Kidney (tissue), 14 donors: Measurements from ENCODE around the gene MPL. TPM values are rescaled to one million over a fixed set of nuclear protein-coding genes. Genes with fewer than 3 reads are reported as not detected.

Experiments used
- DNase-seq, 5 donors: peaks; one replicate each; pipeline ENCODE4 v3.0.0-alpha.2; 2013 to 2020
- FAIRE-seq: peaks from 2 replicates; lab custom pipeline; 2012; peaks lifted over from hg19 to GRCh38; lab: Jason Lieb, UNC
- H3K27ac ChIP-seq, 2 donors: one replicate each; pipeline ENCODE4 v1.7.0; 2013; ENCODE audit warnings: low read depth in 2 of 2, low read length in 2 of 2, inconsistent platforms in 1 of 2
- H3K27me3 ChIP-seq: one replicate; pipeline ENCODE4 v1.7.1; 2013; ENCODE audit warnings: low read length, inconsistent platforms; ENCODE audit not compliant: control insufficient read depth, insufficient read depth
- H3K36me3 ChIP-seq, 3 donors: one replicate each; pipeline versions ENCODE4 v1.7.0 to v1.7.1; 2013; ENCODE audit warnings: low read length in 3 of 3, control low read depth in 1 of 3, inconsistent platforms in 1 of 3; ENCODE audit not compliant: insufficient read depth in 3 of 3, control insufficient read depth in 2 of 3
- H3K4me1 ChIP-seq, 3 donors: one replicate each; pipeline versions ENCODE4 v1.7.0 to v1.7.1; 2013; ENCODE audit warnings: low read length in 3 of 3, inconsistent platforms in 1 of 3, low read depth in 1 of 3; ENCODE audit not compliant: control insufficient read depth in 2 of 3, insufficient read depth in 2 of 3
- H3K4me3 ChIP-seq, 3 donors: one replicate each; pipeline versions ENCODE4 v1.7.0 to v1.8.1; 2013; ENCODE audit warnings: low read length in 3 of 3, control low read depth in 1 of 3, inconsistent platforms in 1 of 3
- H3K9ac ChIP-seq, 3 donors: one replicate each; pipeline versions ENCODE4 v1.7.0 to v1.7.1; 2013; ENCODE audit warnings: low read length in 3 of 3, control low read depth in 1 of 3, inconsistent platforms in 1 of 3
- H3K9me3 ChIP-seq, 3 donors: one replicate each; pipeline versions ENCODE4 v1.7.0 to v1.7.1; 2013; ENCODE audit warnings: low read length in 3 of 3, control low read depth in 1 of 3, inconsistent platforms in 1 of 3; ENCODE audit not compliant: control insufficient read depth in 2 of 3, insufficient read depth in 1 of 3
- CTCF ChIP-seq: IDR thresholded peaks from 3 replicates; pipeline ENCODE4 v1.5.1; 2012; ENCODE audit warnings: mild to moderate bottlenecking, moderate library complexity, borderline replicate concordance; ENCODE audit not compliant: insufficient read depth; ENCODE audit errors: extremely low read depth
- intact Hi-C: fragments of 100-400 bp; cut with DNase I; formaldehyde crosslinking; loops from one replicate; pipeline ENCODE4 v1.11.1; 2022
- polyA plus RNA-seq: library from polyadenylated mRNA; stranded (reverse); fragments of 350-450 nt; fragmentation: Illumina TruSeq; extraction: RNeasy Lipid Tissue Mini Kit (QIAGEN cat#74804); gene quantifications from one replicate; pipeline ENCODE4 v1.2.3, GENCODE V29; 2014; ENCODE audit warnings: low read depth, low replicate concordance; ENCODE audit not compliant: insufficient read depth
- total RNA-seq: library from RNA; stranded (reverse); fragmentation: NEBNext Ultra II Directional; extraction: Animal tissue kit (Norgen Biotek cat#: 25700); gene quantifications from one replicate; pipeline ENCODE4 v1.2.1, GENCODE V29; 2021
- donor health status: control.
- donor health status: control.
- donor health status: control.
- donor health status: control.
- donor health status: control.
- donor health status: DM: yes; HTN: yes; CAD: no.
- donor health status: Normal renal cell carcinoma (clear cell type).

The MPL gene
- total and polyA plus RNA-seq, 2 donors from 2014 or later = 0.25 TPM; not detected in 1

DNA sequence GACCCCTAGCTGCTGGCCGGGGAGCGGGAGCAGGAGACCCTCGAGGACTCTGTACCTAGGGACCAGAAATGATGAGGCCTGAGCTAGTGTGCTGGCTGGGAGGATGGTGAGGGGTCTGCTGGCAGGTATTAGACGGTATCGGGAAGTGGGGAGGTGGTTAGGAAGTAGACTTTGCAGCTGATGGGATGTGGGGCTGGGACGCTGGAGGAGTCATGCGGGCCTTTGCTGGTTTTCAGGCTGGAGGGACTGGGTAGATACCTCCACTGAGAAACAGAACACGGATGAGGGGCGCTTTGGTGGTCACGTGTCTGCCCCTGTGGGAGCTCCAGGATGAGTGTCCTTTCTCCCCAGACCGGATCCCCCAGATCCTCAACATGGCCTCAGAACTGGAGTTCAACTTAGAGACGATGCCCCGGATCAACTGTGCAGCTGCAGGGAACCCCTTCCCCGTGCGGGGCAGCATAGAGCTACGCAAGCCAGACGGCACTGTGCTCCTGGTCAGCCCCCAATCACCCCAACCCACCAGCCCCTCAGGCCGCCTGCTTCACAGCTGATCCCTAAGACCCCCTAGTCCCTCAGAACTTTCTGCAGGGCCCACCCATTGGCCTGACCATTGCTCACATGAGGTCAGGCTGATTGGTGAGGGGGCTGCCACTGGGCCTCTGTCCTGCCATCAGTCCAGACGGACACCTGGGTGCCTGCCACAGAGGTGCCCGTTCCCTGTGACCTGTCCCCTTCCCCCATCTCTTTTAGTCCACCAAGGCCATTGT is 28.8 kb upstream of the MPL start:
- no peak for FAIRE-seq
- no peak for TF ChIP-seq CTCF
- H3K27ac ChIP-seq = no peak overlapping the region
- no peak overlapping the region for H3K9ac ChIP-seq
- H3K36me3 ChIP-seq = peaks cover 0 to 3% (median 0%) of the 10 kb centered on the region in 3 donors
- H3K27me3 ChIP-seq = no peaks in the 10 kb centered on the region
- H3K4me1 ChIP-seq = peaks cover 0 to 8% (median 0%) of the 10 kb centered on the region in 3 donors
- no peaks in the 10 kb centered on the region for H3K9me3 ChIP-seq
- intact Hi-C loops = no loop called here
- no peak overlapping the region for H3K4me3 ChIP-seq
- DNase-seq = no peak

- H3K4me1 ChIP-seq = peaks cover 0 to 8% (median 0%) of the 10 kb centered on the region in 3 donors
- H3K27ac ChIP-seq = no peak overlapping the region
- no peak for FAIRE-seq
Observed at GRCh38 chr1:43309405-43310025, 28.1 kb upstream of the MPL start.

DNA sequence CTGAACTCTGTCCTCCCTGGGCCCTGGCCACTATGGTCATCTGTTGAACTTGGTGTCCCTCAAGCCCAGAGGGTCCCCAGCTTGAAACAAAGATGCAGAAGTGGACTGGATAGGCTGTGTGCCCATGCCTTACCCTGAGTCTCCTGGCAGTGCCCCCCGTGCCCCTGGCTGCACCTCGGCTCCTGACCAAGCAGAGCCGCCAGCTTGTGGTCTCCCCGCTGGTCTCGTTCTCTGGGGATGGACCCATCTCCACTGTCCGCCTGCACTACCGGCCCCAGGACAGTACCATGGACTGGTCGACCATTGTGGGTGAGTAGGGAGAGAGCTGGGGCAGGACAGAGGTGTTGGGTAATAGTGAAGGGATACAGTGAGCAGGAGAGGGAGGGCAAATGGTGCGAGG is 26.1 kb upstream of the MPL start:
- H3K9me3 ChIP-seq = no peaks in the 10 kb centered on the region
- no peak for TF ChIP-seq CTCF
- H3K9ac ChIP-seq = no peak overlapping the region
- H3K4me3 ChIP-seq = no peak overlapping the region
- intact Hi-C loops = no loop called here
- peaks cover 0 to 3% (median 0%) of the 10 kb centered on the region in 3 donors for H3K36me3 ChIP-seq
- no peak for FAIRE-seq
- H3K27me3 ChIP-seq = no peaks in the 10 kb centered on the region
- peaks cover 0 to 2% (median 0%) of the 10 kb centered on the region in 3 donors for H3K4me1 ChIP-seq
- peak in 1 of 5 donors; percentile 24 for DNase-seq
- no peak overlapping the region for H3K27ac ChIP-seq

More at GRCh38 chr1:43309405-43310025, 28.1 kb upstream of the MPL start:
- Histone ChIP-seq H3K9me3 (no peaks in the 10 kb centered on the region), H3K27me3 (no peaks in the 10 kb centered on the region), H3K36me3 (peaks cover 0 to 3% (median 0%) of the 10 kb centered on the region in 3 donors), H3K4me3 (no peak overlapping the region), H3K9ac (no peak overlapping the region)
- intact Hi-C loops = no loop called here
- DNase-seq = no peak
- TF ChIP-seq CTCF = no peak
